OCI-LY7 (cell line): ENCODE results near the gene PLVAP. TPM values are rescaled to one million over a fixed set of nuclear protein-coding genes. Genes with fewer than 3 reads are reported as not detected.

Experiments used
- BruUV-seq: library from RNA; stranded (reverse); fragments of 400-500 nt; replicated peaks from 2 replicates; lab custom pipeline; 2021; lab: Mats Ljungman, UMichigan
- CTCF ChIA-PET: fragments of 300-600 bp; sonication (Branson Sonifier 250); formaldehyde crosslinking; loops from one replicate; lab custom pipeline; 2022; ENCODE audit warnings: antibody characterized with exemption; ENCODE audit not compliant: unreplicated experiment; lab: Charles Lee
- POLR2A ChIA-PET: fragments of 300-600 bp; sonication (Branson Sonifier 250); formaldehyde crosslinking; loops from one replicate; lab custom pipeline; 2022; ENCODE audit warnings: antibody characterized with exemption; lab: Charles Lee
- DNase-seq: peaks from one replicate; pipeline ENCODE4 v3.0.0-alpha.2; 2015; ENCODE audit warnings: low spot score
- H2AFZ ChIP-seq: fragments of 200-600 bp; sonication (generic), shearing (Covaris generic); 2 replicates; pipeline ENCODE4 v1.6.1; 2014; ENCODE audit warnings: mild to moderate bottlenecking, antibody characterized with exemption, low read length, moderate library complexity
- H3K27ac ChIP-seq: fragments of 200-600 bp; sonication (generic); 2 replicates; pipeline ENCODE4 v1.5.1; 2014; ENCODE audit warnings: mixed run types, low read depth, mild to moderate bottlenecking, moderate library complexity, low read length, inconsistent platforms; ENCODE audit not compliant: poor library complexity, severe bottlenecking
- H3K36me3 ChIP-seq: fragments of 200-600 bp; sonication (generic); 2 replicates; pipeline ENCODE4 v1.6.1; 2014; ENCODE audit warnings: mild to moderate bottlenecking, antibody characterized with exemption, low read length, moderate library complexity, mixed read lengths; ENCODE audit not compliant: insufficient read depth
- H3K4me1 ChIP-seq: fragments of 200-600 bp; sonication (generic); 2 replicates; pipeline ENCODE4 v1.5.1; 2014; ENCODE audit warnings: mild to moderate bottlenecking, low read length; ENCODE audit not compliant: insufficient read depth, poor library complexity, severe bottlenecking
- H3K4me2 ChIP-seq: fragments of 200-600 bp; sonication (generic); 2 replicates; pipeline ENCODE4 v1.6.1; 2014; ENCODE audit warnings: mild to moderate bottlenecking, low read length
- H3K4me3 ChIP-seq: fragments of 200-600 bp; sonication (generic); 2 replicates; pipeline ENCODE4 v1.5.1; 2014; ENCODE audit warnings: mild to moderate bottlenecking, low read depth, low read length; ENCODE audit not compliant: poor library complexity, severe bottlenecking
- H3K79me2 ChIP-seq: fragments of 200-600 bp; sonication (generic); 2 replicates; pipeline ENCODE4 v1.6.1; 2016; ENCODE audit warnings: low read depth, mild to moderate bottlenecking, low read length, moderate library complexity, mixed read lengths; ENCODE audit not compliant: insufficient read depth
- H3K9me2 ChIP-seq: fragments of 200-600 bp; sonication (generic); 2 replicates; pipeline ENCODE4 v1.6.1; 2016; ENCODE audit warnings: mild to moderate bottlenecking, low read length, mixed read lengths; ENCODE audit not compliant: insufficient read depth
- H3K9me3 ChIP-seq: fragments of 200-600 bp; sonication (generic); 2 replicates; pipeline ENCODE4 v1.6.1; 2014; ENCODE audit warnings: mild to moderate bottlenecking, mixed run types, low read length, mixed read lengths
- H4K20me1 ChIP-seq: fragments of 200-600 bp; sonication (generic); 2 replicates; pipeline ENCODE4 v1.6.1; 2014; ENCODE audit warnings: mild to moderate bottlenecking, antibody characterized with exemption, low read length, moderate library complexity, mixed read lengths; ENCODE audit not compliant: insufficient read depth
- EZH2phosphoT487 ChIP-seq: fragments of 200-600 bp; sonication (generic); IDR thresholded peaks from 2 replicates; pipeline ENCODE4 v1.6.1; 2018; ENCODE audit warnings: low read depth, borderline replicate concordance, mild to moderate bottlenecking, mixed run types, antibody characterized with exemption, low read length, moderate library complexity, mixed read lengths
- intact Hi-C: fragments of 100-400 bp; cut with micrococcal nuclease; formaldehyde crosslinking; loops from one replicate; pipeline ENCODE4 v1.10.0; 2022; ENCODE audit not compliant: unreplicated experiment
- total RNA-seq, 2 experiments: library from RNA; depleted of rRNA in 1 of 2; stranded (reverse); fragments of >200 nt in 1 of 2; shearing (Covaris generic) in 1 of 2; gene quantifications; 2 replicates each; pipeline ENCODE4 v1.2.3, GENCODE V29; 2014 to 2022
- TF ChIP-seq, protein P1 (sequence below): fragments of 200-600 bp; sonication (generic); conservative IDR thresholded peaks from 2 replicates; pipeline ENCODE4 v1.5.1; 2014; ENCODE audit warnings: mild to moderate bottlenecking, antibody characterized with exemption, low read length, moderate library complexity, mixed read lengths

PLVAP gene
- total RNA-seq, 2 experiments from 2014 or later: 0.16 to 1.5 TPM

DNA sequence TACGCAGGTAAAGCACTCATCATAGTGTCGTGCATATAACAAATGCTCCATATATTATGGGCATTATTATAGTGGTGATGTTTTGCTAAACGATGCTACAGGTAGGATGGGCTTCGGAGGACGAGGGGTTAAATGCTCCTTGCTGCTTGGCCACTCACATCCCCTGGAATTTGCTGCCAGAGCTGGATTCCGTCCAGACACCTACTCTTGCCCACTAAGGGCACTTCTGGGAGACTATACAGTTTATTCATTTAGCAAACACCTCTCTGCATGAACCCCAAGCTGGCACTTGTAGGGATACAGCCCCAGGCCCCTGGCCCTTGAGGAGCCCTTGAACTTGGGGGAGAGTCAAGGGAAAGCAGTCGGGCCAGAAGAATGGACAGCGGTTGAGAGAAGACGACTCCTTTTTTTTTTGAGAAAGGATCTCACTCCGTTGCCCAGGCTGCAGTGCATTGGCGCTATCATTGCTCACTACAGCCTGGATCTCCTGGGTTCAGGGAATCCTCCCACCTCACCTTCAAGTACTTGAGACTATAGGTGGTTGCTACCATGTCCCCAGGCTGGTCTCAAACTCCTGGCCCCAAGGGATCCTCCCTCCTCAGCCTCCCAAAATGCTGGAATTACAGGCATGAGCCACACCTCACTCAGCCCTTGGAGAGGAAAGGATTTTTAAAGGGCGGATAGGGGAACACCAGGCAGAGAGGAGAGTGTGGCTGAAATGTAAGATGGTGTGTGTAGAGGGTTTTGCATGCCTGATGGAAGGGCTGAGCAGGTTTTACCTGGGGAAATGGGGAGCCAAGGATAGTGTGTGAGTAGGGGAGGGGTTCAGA, 72.5 kb downstream of the PLVAP start:
- 0 out of 2 replicates have a peak, but pooled peaks cover 5% of the 10 kb centered on the region for H3K36me3 ChIP-seq
- no peak for TF ChIP-seq EZH2phosphoT487
- TF ChIP-seq, protein P1, sequence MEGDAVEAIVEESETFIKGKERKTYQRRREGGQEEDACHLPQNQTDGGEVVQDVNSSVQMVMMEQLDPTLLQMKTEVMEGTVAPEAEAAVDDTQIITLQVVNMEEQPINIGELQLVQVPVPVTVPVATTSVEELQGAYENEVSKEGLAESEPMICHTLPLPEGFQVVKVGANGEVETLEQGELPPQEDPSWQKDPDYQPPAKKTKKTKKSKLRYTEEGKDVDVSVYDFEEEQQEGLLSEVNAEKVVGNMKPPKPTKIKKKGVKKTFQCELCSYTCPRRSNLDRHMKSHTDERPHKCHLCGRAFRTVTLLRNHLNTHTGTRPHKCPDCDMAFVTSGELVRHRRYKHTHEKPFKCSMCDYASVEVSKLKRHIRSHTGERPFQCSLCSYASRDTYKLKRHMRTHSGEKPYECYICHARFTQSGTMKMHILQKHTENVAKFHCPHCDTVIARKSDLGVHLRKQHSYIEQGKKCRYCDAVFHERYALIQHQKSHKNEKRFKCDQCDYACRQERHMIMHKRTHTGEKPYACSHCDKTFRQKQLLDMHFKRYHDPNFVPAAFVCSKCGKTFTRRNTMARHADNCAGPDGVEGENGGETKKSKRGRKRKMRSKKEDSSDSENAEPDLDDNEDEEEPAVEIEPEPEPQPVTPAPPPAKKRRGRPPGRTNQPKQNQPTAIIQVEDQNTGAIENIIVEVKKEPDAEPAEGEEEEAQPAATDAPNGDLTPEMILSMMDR: no peak
- H3K27ac ChIP-seq: peak overlapping the region; percentile 90
- ChIA-PET POLR2A (interaction anchor here (0.8 to 1.1 kb wide), 3 partner anchors 28 to 101 kb away, joined by 4 to 8 read pairs (median 6); partner anchors contain the start of gene BST2), CTCF (interaction anchor here (0.6 to 1.2 kb wide), 5 partner anchors 10 to 225 kb away, joined by 3 to 4 read pairs (median 3); partner anchors contain the start of gene USHBP1)
- peak overlapping the region; percentile 54 for H3K4me2 ChIP-seq
- no peak for DNase-seq
- H4K20me1 ChIP-seq: no peaks in the 10 kb centered on the region
- intact Hi-C loops: loop anchor here (1.0 to 5.0 kb wide), 2 partner anchors 12 to 448 kb away; partner anchors contain the start of gene FCHO1
- peaks cover 43% of the 10 kb centered on the region for H3K4me1 ChIP-seq
- peak overlapping the region; percentile 19 for H3K4me3 ChIP-seq
- no TSS peak for BruUV-seq
- H2AFZ ChIP-seq: peak overlapping the region; percentile 4; the same call in 1 of the 2 replicates
- no peaks in the 10 kb centered on the region for H3K9me2 ChIP-seq
- peaks cover 10% of the 10 kb centered on the region for H3K79me2 ChIP-seq
- no peaks in the 10 kb centered on the region for H3K9me3 ChIP-seq

DNA sequence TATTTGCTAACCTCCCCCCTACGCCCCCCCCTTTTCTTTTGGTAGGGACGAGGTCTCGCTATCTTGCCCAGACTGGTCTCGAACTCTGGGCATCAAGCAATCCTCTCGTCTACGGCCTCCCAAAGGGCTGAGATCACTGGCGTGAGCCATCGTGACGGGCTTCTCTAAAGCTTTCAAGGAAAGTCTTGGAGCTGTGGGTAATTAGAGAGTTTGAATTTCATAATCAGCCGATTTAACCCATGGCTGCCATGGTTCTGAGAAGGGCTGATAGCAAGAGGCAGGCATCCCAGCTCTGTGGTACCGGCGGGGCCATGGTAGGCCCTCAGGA, 73.2 kb downstream of the PLVAP start:
- Histone ChIP-seq H3K27ac (peak overlapping the region; percentile 90), H3K9me2 (no peaks in the 10 kb centered on the region), H3K4me2 (peak overlapping the region; percentile 95), H3K4me1 (peaks cover 40% of the 10 kb centered on the region), H3K4me3 (peak overlapping the region; percentile 74), H4K20me1 (no peaks in the 10 kb centered on the region), H3K36me3 (peaks cover 7% of the 10 kb centered on the region), H3K79me2 (peaks cover 8% of the 10 kb centered on the region), H2AFZ (peak overlapping the region; percentile 29; the same call in 1 of the 2 replicates), H3K9me3 (no peaks in the 10 kb centered on the region)
- POLR2A ChIA-PET: no interaction called here
- no TSS peak for BruUV-seq
- intact Hi-C loops: no loop called here
- no peak for DNase-seq
- TF ChIP-seq, protein P1: no peak
- no peak for TF ChIP-seq EZH2phosphoT487
- CTCF ChIA-PET: interaction anchor here (1.4 kb wide), 1 partner anchor 10 kb away, joined by 3 read pairs; no protein-coding TSS in a partner anchor
